Stimulated activated CD4-positive, alpha-beta T cell treated with anti-CD3 and anti-CD28 coated beads, Interleukin-4, amount 100 ng/mL, for 48 hours (primary cell): ENCODE data around the gene TNFRSF12A.

ENCODE experiments used
- DNase-seq, 2 donors: peaks; one replicate each; pipeline ENCODE4 v3.0.0-alpha.2; 2020; ENCODE audit warnings: low read depth in 2 of 2

The TNFRSF12A gene

DNA sequence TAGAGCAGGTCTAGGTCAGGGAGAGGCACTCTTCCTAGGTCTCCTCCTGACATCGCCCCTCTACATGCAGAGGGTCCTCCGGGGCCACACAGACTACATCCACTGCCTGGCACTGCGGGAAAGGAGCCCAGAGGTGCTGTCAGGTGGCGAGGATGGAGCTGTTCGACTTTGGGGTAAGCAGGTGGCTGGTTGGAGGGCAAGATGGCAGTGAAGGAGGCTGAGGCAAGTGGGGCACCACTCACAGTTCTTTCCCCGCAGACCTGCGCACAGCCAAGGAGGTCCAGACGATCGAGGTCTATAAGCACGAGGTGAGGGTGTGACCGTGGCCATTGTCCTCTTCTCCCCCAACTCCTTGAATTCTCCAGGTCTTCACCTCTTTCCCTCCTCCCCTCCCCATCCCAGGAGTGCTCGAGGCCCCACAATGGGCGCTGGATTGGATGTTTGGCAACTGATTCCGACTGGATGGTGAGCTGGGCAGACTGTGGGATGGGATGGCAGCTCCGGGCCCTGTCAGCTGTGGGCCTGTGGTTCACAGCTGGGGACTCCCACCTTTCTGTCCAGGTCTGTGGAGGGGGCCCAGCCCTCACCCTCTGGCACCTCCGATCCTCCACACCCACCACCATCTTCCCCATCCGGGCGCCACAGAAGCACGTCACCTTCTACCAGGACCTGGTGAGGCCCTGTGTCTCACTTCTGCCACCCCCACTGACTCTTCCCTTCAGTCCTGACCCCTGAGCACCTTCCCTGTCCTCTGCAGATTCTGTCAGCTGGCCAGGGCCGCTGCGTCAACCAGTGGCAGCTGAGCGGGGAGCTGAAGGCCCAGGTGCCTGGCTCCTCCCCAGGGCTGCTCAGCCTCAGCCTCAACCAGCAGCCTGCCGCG lies 6.7 kb downstream of the TNFRSF12A start:
- DNase-seq = no peak

DNA sequence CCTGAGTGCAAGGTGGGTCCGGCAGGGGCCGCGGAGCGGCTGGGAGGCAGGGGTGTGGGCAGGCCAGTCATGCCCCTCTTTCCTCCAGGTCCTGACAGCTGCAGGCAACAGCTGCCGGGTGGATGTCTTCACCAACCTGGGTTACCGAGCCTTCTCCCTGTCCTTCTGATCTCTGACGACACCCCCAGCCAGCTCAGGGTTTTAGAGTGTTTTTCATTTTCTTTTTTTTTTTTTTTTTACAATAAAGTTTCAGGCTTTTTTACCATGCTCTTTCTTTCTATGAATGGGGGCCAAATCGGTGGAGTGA lies 7.3 kb downstream of the TNFRSF12A start:
- DNase-seq = no peak

DNA sequence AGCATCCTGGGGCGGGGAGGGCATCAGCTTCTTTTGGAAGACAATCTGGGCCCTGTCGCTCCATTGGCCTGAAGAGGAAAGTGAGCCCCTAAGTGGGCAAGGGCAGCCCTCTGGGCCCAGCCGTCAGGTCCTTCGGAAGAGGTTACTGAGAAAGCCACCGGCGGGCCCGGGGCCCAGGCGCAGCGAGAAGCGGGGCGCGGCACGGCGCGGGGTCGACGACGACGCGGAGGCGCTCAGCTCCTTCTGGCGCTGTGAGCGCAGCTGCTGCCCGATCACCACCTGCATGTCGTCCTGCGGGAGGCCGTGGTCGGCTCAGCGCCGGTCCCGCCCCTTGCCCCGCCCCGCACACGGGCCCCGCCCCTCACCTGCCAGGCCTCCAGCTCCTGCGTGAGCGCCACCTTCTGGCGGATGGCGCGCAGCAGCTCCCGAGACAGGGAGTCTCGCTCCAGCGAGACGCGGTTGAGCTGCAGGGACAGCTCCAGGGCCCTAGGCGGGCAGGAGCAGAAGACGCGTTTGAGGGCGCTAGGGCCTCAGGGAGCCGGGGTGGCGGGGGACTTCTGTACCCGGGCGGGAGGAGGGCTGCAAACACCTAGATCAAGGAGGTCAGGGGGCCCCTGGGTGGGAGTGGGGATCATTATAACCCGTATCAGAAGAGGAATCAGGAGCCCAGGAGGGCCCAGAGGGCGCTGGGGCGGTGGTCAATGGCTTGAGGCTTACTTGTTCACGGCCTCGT lies 8.0 kb downstream of the TNFRSF12A start:
- peak; percentile 85 to 92 for DNase-seq

DNA sequence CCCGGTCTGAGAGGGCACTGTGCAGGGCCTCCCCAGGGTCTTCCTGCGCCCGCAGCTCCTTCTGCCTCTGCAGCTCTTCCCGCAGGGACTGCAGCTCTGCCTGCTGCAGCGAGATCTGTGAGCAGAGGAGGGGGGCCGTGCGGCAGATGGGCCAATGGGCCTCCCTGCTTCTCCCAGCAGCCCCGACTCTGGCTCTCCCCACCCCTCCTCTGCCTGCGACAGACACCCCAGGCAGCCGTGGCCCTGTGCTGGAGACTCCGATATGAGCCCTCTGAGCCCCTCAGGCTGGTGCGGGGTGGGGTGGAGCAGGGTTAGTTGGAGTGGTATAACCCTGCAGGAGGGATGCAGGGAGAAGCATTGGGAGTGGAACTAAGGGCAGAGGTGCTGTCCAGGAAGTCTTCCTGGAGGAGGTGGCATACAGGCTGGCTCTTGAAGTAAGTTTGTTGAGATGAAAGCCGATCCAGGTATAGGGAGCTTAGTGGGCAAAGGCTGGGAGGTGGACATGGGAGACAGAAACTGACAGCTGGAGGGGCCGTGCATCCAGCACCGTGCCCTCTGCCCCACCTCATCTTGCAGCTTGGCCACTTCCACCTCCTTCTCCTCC lies 8.7 kb downstream of the TNFRSF12A start:
- DNase-seq = no peak

DNA sequence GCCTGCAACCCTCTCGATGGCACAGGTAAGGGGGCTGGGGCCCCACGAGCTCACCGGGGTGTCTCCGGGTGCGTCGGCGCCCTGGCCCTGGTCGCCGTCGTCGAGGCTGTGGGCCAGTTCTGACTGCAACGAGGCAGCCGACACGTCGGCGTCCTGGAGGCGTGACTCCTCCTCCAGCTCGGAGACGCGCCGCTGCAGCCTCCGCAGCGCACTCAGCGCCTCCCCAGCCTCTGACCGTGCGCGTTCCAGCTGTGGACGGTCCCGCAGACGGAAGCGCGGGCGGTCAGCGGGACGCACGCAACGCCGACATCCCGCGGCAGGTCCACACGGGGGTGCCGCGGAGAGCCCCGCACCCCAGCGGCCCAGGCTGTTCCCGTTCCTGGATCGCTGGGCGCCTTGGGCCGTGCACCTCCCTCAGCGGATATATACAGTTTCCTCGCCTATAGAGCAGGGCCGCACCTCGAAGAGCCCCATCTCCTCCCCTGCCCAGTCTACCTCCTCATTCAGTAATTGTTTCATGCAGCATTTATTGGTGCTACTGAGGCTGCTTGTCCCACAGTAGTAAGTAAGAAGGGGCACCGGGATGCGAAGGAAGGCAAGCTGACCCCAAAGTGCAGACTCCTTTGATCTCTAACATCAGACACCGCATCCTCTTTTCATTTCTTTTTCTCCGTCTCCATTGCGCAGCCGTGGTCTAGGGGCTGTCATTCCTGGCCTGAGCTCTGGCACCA lies 9.5 kb downstream of the TNFRSF12A start:
- DNase-seq = peak in 1 of 2 donors; percentile 45

DNA sequence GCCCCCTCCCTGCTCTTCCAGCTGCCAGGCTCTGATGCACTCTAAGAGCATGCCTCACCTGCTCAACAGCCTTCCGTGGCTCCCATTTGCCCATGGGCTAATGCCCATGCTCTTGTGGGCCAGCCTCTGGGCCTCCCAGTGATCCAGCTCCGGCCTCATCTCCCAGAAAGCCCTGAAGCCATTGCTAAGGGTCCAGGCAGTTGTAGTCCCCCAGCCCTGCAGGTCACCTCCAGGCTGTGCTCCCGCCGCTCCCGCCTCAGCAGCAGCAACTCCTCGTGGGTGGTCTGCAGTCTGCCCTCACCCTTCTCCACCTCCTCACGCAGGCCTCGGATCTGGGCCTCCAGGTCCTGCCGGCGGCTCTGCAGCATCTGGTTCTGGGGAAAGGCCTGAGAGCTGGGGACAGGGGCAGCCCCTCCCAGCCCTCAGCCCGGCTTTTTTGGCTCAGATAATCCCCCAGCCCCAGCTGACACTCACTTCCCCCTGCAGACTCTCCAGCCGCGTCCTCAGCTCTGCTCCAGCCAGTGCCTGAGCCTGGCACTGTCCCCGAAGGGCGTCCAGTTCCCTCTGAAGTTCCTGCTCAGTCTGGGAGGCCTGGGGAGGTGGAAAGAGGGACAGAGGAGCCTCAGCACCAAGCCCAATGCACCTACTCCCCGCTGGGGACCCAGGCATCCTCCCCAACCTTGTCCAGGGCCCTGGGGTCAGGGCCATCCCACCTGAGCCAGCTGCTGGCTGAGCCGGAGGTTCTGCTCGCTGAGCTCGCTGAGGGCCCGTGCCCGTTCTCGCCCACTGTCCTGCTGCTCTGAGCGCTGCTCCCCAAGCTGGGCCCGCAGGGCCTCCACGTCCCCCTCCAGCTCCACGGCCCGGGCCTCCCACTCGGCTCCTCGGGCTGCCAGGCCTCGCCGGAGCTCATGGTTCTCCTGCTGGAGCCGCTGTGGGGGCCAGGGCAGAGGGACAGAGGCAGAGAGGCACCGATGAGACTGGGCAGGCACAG lies 10.3 kb downstream of the TNFRSF12A start:
- no peak for DNase-seq

DNA sequence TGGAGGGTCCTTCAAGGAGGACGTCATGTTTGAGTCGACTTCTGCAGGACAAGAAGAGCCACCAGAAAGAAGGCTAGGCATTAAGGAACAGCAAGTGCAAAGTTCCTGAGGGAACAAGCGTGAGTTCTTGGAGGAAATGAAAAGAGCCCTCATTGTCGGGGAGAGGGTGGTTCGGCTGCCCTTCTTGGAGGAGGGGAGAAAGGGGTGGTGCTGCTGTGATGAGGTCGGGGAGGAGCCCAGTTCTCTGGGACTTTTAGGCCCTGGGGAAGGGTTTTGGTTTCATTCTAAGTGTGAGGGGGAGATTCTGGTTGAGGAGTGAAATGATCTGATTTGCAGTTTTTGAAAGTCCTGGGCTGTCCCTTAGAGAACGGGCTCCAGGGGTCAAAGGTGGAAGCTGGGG lies 12.5 kb downstream of the TNFRSF12A start:
- no peak for DNase-seq

DNA sequence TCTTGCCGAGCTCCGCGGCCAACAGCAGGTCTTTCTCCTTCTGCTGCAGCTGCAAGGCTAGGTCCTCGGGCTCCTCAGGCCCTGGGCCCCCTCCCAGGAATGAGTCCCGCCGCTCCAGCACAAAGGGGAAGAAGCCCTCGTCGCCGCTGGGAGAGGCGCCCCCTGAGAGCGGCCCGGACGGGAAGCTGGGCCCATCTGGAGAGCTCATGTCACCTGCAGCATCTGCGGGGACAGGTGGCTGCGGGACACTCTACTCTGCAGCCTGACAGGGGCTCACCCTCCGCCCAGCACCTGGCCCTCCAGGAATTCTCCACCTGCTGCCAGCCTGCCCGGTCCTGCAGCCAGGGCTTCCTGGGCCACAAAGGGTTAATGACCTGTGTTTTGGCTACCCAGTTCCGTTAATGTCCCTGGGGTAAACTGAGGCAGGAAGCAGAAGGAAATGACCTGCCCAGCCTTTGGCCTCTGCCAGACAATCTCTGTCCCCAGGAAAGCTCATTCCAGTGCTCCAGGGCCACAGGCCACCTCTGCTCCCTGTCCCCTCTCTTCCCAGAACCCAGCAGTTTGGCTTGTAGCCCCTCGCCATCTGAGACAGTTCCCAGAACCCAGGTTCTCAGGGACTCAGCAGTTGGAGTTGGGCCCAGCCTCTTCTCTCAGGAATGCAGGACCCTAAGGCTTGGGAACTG lies 15.3 kb downstream of the TNFRSF12A start:
- DNase-seq = no peak

DNA sequence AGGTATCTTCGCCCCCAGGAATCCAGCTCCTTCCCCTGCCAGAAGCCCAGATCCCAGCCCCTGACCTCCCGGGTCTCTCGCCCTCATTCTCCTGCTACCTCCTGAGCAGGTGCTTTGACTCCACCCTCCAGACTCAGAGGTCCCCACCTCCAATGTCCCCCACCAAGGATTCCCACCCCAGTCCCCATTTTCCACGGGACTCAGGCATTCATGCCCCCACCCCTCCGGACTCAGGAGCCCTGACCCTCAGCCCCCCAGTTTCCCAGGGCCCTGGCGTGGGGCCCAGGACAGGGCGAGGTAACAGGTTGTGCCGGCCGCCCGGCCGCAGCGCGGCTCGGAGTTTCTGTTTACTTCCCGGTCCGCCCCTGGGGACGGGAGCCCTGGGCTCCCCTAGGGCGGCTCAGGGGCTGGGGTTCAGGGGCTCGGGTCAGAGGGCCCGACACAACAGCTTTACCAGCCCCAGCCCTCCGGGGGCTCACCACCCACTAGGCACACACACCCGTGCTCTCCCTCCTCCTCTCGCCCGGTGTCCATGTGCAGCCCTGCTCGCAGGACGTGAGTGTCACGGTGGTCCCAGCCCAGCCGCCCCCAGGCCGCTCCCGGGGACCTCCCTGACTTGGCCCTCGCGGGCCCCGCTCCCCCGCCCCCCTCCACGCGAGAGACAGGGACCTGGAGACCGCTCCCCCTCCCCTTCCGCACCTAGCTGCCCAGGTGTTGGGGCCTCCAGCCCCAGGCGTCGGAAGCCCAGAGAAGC lies 16.0 kb downstream of the TNFRSF12A start:
- no peak for DNase-seq

DNA sequence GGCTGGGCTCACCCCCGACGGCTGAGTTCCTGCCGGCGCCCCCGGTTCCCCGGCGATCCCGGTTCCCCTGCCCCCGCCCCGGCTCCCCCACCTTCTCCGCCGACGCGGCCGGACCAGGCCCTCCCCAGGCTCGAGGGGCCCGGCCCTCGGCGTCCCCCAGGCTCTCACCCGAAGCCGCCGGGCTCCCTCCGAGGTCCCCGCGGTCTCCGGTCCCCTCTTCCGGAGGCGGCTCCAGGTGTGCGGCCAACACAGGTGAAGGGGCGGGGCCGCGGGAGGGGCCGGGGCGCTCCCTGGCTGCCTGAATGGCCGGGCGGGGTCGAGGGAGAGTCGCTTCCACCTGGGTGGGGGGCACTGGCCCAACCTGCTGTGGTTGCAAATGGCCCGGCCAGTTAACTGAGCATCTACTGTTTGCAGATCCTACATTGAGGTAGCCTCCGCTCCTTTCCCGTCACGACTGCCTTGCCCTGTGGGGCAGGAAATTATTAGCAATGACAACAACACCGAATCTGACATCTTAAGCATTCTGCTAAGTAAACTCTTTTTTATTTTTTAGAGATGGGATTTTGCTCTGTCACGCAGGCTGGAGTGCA lies 16.7 kb downstream of the TNFRSF12A start, which contains the start of gene BICDL2:
Gene BICDL2, minus strand, starts transcription at position 219 of the 590 bp plus-strand sequence. CDS start 1,448 bp downstream, outside the sequence.
- DNase-seq = no peak

DNA sequence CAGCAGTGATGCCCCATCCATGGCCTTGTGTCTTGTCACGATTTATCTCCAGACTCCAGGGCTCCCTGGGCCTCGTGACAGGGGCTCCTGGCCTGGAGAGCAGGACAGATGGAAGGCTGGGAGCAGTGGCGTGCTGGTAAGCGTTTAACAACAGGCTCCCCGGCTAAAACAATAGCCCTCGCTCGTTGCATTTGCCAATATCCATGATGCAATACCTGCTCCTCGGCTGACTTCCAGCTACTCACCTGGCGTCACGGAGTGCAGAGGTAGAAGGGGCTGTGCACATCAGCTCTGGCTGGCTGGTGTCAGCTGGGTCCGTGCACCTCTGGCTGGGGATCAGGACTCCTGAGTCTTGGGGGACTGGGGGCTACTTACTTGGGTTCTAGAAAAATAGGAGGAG lies 18.1 kb downstream of the TNFRSF12A start:
- DNase-seq = no peak

DNA sequence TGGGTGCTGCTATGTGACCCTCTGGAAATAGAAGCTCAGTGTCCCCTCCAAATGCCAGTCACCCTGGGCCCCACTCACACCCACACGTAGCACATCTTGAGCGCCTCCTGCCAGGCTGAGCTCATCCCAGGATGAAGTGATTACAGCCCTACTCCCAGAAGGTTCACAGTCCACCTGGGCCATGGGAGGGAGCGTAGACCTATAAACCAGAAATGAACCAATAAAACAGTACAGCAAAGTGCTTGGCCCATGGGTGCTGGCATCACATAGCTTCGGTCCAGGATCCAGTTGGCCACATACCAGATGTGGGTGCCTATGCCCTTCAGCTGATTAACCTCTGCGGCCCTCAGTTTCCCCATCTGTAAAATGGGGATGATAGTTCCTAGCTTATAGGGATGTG lies 18.7 kb downstream of the TNFRSF12A start:
- DNase-seq = no peak

DNA sequence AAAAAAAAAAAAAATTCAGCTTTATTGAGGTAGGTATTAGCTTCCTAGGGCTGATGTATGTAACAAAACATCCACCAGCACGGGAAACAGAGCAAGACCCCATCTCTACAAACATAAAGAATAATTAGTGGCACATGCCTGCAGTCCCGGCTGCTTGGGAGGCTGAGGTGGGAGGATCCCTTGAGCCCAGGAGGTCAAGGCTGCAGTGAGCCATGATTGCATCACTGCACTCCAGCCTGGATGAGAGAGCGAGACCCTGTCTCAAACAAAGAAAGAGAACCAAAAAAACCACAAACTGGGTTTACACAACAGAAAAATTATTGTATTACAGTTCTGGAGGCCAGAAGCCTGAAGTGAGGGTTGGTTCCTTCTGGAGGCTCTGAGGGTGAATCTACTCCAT lies 22.2 kb downstream of the TNFRSF12A start:
- DNase-seq = no peak

DNA sequence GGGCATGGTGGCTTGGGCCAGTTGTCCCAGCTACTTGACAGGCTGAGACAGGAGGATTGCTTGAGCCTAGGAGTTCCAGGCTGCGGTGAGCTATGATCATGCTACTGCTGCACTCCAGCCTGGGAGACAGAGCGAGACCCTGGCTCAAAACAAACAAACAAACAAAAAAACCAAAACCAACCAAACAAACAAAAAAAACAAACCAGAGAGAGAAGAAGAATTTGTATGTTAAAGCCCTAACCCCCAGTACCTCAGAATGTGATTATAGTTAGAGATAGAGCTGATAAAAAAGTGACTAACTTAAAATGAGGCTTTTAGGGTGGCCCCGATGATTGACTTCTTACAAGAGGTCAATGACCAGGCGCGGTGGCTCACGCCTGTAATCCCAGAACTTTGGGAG lies 24.5 kb downstream of the TNFRSF12A start:
- DNase-seq = no peak

DNA sequence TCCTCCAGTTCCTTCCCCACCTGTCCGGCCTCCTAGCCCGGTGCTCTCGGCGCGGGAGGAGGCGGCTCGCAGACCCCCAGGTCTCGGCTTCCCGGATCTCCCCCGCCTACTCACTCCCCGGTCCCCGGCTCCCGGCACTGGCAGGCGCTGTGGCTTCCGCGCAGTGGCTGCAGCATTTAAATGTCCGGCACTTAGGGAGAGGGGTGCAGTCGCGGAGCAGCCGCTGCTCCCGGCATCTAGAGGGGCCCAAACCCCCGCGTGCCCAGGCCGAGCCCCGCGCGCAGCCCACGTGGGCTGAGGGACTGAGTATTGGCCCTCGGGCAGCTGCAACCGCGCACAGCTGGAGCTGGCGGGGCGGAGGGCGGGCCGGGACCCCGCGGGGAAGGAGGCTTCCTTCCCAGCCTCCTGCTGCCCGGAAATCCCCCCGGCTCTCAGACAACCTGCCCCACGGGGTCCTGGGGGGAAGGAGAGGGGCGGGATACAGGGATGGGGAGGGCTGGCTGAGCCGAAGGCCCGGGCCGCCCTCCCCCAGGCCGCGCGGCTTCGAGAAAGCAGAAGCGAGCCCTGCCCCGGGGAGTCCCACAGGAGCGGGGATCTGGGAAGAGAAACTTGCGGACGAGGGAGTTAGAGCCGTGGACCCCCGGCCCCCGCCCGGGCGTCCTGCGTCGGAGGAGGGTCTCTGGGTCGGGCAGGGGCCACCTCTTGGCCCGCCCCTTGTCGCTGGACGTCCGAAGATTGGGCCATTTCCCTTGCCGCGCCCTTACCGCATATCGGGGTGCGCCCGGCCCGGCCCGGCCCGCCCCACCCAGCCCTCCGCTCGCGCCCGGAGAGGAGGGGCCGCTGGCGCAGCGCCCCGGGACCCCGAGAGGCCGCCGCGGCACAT lies 25.8 kb downstream of the TNFRSF12A start, which contains the start of gene MMP25:
Gene MMP25, plus strand, starts transcription at position 804 of the 883 bp plus-strand sequence. CDS start 357 bp downstream, outside the sequence.
- DNase-seq = no peak

DNA sequence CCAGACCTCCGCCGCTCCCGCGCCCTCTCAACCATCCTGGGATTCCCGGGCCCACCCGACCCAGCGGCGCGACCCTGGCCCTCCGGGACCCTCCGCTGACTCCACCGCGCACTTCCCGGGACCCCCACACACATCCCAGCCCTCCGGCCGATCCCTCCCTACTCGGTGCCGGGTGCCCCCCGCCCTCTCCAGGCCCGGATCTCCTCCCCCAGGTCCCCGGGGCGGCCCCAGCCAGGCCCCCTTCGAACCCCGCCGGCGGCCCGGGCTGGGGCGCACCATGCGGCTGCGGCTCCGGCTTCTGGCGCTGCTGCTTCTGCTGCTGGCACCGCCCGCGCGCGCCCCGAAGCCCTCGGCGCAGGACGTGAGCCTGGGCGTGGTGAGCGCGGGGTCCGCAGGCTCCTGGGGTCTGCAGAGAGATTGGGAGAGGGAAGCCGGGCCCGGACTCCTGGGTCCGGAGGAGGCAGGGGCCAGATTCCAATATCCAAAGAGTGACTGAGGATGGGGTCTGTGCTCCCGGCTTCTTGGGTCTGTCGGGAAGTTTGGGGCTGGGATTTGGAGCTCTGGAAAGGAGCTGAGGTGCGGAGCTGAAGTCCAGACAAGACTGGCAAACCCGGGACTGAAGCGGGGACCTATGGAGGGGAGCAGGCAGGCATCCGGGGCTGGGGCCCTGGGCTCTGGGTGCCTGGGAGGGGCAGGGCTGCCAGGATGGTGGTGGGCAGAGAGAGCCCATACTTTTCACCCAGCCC lies 26.6 kb downstream of the TNFRSF12A start:
- no peak for DNase-seq

DNA sequence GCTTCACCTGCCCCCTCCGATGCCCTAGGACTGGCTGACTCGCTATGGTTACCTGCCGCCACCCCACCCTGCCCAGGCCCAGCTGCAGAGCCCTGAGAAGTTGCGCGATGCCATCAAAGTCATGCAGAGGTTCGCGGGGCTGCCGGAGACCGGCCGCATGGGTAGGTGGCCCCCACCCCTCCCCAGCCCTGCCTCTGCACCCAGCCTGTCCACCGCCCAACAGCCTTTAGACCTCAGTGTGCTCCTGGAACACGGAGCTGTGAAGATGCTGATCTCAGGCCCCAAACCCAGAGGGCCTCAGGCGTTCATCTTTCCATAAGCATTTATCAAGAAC lies 27.2 kb downstream of the TNFRSF12A start:
- no peak for DNase-seq
